Stimulated activated memory B cell treated with anti-CD40 and anti-IgM and Interleukin-4, amounts not matched to agents 10 μg/mL and 1 μg/mL and 100 μg/mL, for 72 hours (primary cell): ENCODE data around the gene TMEM200B.
"Not testable (repeated sequence)": the region's sequence is repeated elsewhere in the genome, so short reads cannot be mapped to it uniquely, and the experiment has no call there.

Source experiments
- ATAC-seq: fragments of 150-1000 bp; cut with Tn5 transposase; 2 replicates; pipeline ENCODE4 v1.10.0; 2021
- H3K27ac Mint-ChIP-seq: one replicate; pipeline ENCODE4 v1.8.0; 2022; ENCODE audit warnings: mild to moderate bottlenecking, mixed read lengths
- H3K27me3 Mint-ChIP-seq: one replicate; pipeline ENCODE4 v1.8.0; 2022; ENCODE audit warnings: mixed read lengths
- H3K36me3 Mint-ChIP-seq: one replicate; pipeline ENCODE4 v1.8.0; 2022; ENCODE audit warnings: mixed read lengths
- H3K4me1 Mint-ChIP-seq: one replicate; pipeline ENCODE4 v1.8.0; 2022; ENCODE audit warnings: mixed read lengths
- H3K4me3 Mint-ChIP-seq: one replicate; pipeline ENCODE4 v1.8.0; 2022; ENCODE audit warnings: mild to moderate bottlenecking, moderate library complexity, mixed read lengths
- H3K9me3 Mint-ChIP-seq: one replicate; pipeline ENCODE4 v1.8.0; 2022; ENCODE audit warnings: mixed read lengths

Gene TMEM200B

DNA sequence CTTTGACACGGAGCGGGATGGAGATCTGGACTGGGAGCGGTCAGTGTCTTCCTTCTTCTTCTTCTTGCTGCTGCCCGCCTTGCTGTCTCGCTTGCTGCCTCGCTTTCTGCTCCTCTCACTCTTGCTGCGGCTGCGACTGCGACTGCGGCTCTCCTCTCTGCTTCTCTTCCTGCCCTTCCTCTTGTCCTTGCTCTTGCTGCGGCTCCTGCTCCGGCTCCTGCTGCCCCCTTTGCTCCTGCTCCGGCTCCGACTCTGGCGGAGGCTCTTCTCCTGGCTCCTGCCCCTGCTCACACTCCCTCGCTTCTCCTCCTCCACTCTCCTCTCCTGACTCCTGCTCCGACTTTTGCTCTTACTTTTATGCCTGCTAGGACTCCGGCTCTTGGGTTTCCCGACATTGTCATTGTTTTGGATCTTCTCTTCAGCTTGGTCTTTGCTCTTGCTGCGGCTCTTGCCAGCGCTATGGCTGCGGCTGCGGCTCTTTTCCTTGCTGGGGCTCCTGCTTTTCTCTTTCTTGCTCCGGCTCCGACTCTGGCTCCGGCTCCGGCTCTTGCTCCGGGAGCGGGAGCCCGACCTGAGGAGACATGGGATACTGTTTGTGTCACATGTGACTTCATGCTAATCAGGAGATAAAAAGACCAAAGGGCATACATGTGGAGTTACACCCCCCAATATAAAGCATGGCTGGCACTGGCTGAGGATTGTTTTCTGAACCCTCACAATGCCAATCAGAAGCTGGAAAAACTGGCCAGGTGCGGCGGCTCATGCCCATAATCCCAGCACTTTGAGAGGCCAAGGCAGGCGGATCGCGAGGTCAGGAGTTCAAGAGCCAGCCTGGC, 25.2 kb upstream of the TMEM200B start:
- Mint-ChIP-seq H3K36me3 (peaks cover 86% of the 10 kb centered on the region), H3K4me3 (no peak overlapping the region), H3K27ac (no peak overlapping the region), H3K9me3 (no peaks in the 10 kb centered on the region), H3K4me1 (no peaks in the 10 kb centered on the region), H3K27me3 (no peaks in the 10 kb centered on the region)
- ATAC-seq = no peak

DNA sequence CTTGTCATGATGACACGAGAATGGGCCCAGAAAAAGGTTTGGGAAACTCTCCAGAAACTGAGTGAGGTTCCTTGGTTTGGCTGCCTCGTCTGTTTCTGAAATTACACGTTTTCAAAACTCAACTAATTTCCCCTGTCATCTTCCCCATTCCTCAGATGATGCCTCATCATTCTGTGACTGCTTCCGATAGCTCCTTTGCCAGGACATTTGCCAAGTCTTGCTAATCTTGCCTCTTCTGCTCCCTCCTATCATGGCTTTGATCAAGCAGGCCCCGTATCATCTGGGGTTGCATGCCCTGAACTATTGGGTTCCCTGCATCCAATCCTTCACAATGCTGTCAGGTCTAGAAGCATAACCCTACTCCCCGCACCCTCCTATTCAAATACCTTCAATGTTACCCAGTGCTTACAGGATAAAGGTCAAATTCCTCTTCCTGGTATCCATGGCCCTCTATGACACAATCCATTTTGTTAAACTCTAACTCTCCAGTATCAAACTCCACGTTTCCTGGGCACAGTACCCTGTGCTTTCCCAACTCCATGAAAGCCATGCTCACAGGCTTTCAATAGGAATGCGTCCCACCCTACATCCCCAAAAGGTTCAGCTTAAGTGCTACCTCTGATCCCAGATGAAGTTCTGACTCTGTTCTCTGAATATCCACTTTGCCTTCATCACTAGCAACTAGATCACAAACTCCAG, 22.2 kb upstream of the TMEM200B start:
- Mint-ChIP-seq H3K9me3 (no peaks in the 10 kb centered on the region), H3K27me3 (no peaks in the 10 kb centered on the region), H3K36me3 (peaks cover 63% of the 10 kb centered on the region), H3K27ac (no peak overlapping the region), H3K4me3 (no peak overlapping the region), H3K4me1 (peaks cover 7% of the 10 kb centered on the region)
- no peak for ATAC-seq

DNA sequence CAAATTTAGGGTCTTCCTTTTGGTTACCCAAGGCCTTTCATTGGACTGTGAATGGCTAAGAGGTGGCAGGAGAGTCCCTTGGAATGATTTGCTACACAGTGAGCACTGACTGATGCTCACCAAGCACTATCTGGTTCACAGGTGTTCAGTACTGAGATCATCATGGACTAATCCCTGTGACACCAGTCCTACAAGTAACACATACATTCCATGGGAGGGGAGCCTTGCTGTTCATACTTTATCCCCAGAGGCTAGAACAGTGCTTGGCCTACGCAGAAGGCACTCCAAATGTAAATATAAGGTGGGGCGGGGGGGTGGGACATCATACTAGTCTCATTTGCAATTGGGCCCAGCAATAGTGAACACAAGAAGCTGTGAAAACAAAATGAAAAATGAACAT, 20.5 kb upstream of the TMEM200B start:
- no peak overlapping the region for H3K27ac Mint-ChIP-seq
- H3K36me3 Mint-ChIP-seq = peaks cover 47% of the 10 kb centered on the region
- peaks cover 7% of the 10 kb centered on the region for H3K4me1 Mint-ChIP-seq
- no peaks in the 10 kb centered on the region for H3K9me3 Mint-ChIP-seq
- H3K4me3 Mint-ChIP-seq = no peak overlapping the region
- H3K27me3 Mint-ChIP-seq = no peaks in the 10 kb centered on the region
- ATAC-seq = no peak

DNA sequence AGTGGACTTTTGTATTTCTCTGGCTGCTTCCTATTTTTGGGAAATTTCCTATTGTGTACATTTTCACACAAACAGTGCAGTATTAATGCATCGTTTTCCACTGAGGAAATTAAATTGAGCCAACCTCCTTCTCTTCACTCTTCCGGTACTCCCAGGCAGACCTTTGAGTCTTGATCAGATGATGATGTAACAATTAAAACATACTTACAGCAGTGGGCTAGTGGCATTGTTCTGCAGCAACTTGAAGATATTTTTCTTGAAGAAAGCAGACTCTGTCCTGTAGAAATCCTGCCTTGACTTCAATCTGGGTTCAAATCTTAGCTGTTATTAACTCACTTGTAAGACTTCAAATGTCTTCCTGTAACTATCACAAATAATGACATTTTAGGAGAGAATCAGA, 19.0 kb upstream of the TMEM200B start:
- peaks cover 7% of the 10 kb centered on the region for H3K4me1 Mint-ChIP-seq
- no peak overlapping the region for H3K27ac Mint-ChIP-seq

DNA sequence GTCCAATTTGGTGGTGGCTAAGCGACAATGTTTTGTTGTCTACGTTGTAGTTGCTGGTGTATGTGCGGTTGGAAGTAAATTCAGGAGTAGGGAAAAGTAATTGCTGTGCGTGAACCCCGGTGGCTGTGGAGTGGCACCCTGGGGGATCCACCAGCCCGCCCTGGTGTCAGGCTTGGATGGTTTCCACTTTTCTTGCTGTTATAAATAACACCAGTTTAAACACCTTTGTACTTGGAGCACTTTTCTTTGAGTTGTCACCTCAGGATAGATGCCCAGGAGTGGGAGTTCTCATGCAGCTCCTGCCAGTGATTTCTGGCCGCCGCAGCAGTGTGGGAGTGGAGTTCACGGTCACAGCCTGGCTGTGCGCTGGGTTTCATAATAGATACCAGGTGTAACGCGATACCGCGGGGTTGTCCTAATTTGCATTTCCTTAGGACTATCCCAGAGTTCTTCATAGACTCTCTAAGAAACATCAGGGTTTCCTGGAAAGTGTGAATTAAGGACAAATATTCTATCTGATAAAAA, 12.8 kb upstream of the TMEM200B start:
- Mint-ChIP-seq H3K9me3 (no peaks in the 10 kb centered on the region), H3K36me3 (no peaks in the 10 kb centered on the region), H3K27me3 (peaks cover 24% of the 10 kb centered on the region), H3K4me3 (no peak overlapping the region), H3K27ac (no peak overlapping the region), H3K4me1 (no peaks in the 10 kb centered on the region)
- no peak for ATAC-seq

More for the DNA sequence above, 19.0 kb upstream of the TMEM200B start:
- Mint-ChIP-seq H3K4me3 (no peak overlapping the region), H3K9me3 (no peaks in the 10 kb centered on the region), H3K36me3 (peaks cover 33% of the 10 kb centered on the region), H3K27me3 (no peaks in the 10 kb centered on the region)
- no peak for ATAC-seq

DNA sequence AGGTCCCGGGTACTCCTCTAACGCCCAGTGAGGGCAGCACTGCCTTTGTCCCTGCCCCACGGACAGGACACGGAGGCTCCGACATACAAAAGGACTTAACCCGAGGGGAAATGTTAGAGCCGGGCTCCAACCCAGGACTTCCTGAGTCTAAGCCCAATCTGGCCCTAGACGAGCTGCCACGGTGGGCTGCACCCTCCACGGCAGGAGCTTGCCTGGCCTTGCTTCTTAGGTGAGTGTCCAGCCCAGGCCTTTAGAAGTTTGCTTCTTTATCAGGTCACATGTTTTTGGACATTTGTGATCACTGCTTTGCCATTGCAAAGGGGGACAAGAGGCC, 11.0 kb upstream of the TMEM200B start:
- H3K36me3 Mint-ChIP-seq = no peaks in the 10 kb centered on the region
- ATAC-seq = peak; percentile 18
- peaks cover 33% of the 10 kb centered on the region for H3K27me3 Mint-ChIP-seq
- H3K4me1 Mint-ChIP-seq = no peaks in the 10 kb centered on the region
- H3K9me3 Mint-ChIP-seq = no peaks in the 10 kb centered on the region
- no peak overlapping the region for H3K4me3 Mint-ChIP-seq
- no peak overlapping the region for H3K27ac Mint-ChIP-seq

DNA sequence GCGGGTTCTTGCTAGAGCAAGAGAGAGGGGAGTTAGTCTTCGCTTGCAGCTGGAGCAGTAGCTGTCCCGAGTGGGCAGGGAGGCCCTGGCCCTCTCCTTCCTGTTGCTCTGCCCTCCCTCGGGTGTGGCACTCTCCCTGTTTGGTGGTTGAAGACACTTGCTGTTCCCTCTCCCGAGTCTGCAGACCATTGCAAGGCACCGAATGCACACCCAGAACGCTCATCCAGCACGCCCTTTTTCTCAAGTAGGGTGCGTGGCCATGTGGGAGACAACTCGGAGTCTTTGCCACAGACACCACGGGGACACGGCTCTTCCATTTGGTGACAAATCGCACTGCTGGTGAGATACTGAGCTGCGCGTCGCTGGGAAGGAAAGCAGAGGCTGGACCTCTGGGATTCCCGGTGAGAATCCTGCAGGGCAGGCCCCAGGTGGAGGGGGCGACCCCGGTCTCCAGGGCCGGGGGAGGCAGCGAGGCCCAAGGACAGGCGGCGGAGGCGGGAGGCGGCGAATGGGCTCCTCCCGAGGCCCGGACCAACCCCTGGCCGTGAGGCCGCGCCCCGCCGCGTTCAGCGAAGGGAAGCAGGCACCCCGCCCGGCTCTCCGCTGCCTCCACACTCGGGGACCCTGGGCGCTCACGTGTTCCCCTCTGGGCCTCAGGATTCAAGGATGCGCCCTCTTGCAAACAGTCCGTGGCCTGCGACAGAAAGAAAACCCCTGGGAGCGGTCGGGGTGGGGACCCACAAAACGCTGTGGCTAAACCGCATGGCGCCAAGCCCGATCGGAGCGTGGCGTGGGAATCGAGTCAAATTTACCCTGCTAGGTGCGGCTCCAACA, 10.4 kb upstream of the TMEM200B start:
- peaks cover 33% of the 10 kb centered on the region for H3K27me3 Mint-ChIP-seq
- H3K4me3 Mint-ChIP-seq = no peak overlapping the region
- H3K27ac Mint-ChIP-seq = no peak overlapping the region

DNA sequence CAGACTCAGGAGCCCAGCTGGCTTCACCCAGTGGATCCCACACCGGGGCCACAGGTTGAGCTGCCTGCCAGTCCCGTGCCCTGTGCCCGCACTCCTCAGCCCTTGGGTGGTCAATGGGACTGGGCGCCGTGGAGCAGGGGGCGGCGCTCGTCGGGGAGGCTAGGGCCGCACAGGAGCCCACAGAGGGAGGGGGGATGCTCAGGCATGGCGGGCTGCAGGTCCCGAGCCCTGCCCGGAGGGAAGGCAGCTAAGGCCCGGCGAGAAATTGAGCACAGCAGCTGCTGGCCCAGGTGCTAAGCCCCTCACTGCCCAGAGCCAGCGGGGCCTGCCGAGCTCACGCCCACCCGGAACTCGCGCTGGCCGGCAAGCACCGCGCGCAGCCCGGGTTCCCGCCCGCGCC, 7.4 kb upstream of the TMEM200B start:
- H3K27me3 Mint-ChIP-seq = peaks cover 36% of the 10 kb centered on the region
- not testable (repeated sequence) for H3K9me3 Mint-ChIP-seq, H3K27ac Mint-ChIP-seq, ATAC-seq, H3K4me1 Mint-ChIP-seq, H3K36me3 Mint-ChIP-seq, H3K4me3 Mint-ChIP-seq

More for the DNA sequence above, 10.4 kb upstream of the TMEM200B start:
- ATAC-seq = peak; percentile 44
- Mint-ChIP-seq H3K9me3 (no peaks in the 10 kb centered on the region), H3K36me3 (no peaks in the 10 kb centered on the region), H3K4me1 (no peaks in the 10 kb centered on the region)

DNA sequence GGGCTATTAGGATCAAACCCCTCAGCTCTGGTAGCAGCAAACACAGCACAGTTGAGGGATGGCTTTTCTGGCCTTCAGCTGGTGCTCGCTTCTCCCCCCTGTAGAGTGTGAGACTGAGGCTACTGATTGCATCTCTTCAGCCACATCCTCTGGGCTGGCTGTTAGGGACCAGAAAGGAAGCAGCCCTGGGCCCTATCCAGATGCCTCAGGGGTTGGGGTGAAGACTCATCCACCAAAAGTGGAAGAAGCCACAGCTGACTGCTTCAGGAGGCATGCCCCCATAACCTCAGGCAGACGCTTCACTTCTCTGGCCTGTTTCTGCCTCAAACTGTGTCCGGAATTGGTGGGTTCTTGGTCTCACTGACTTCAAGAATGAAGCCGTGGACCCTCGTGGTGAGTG, 6.2 kb upstream of the TMEM200B start:
- Mint-ChIP-seq H3K4me1 (peaks cover 12% of the 10 kb centered on the region), H3K9me3 (no peaks in the 10 kb centered on the region), H3K27ac (no peak overlapping the region), H3K27me3 (peaks cover 48% of the 10 kb centered on the region), H3K4me3 (no peak overlapping the region), H3K36me3 (no peaks in the 10 kb centered on the region)
- no peak for ATAC-seq

DNA sequence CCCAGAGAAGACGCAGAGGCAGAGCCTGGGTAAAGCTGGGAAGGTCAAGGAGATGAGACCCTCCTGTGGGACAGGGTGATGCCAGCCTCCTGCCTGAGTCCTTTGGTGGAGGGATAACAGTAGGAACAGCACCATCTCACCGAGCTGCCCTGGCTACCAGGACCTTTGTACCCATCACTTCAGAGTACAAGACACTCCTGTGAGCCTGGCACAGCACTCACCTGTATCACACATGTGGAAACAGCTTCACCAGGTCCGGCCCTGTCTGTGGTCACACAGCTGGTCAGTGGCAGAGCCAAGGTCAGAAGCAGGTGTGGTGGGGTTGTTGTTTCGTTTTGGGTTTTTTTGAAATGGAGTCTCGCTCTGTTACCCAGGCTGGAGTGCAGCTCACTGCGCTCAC, 5.0 kb upstream of the TMEM200B start:
- no peak for ATAC-seq
- H3K4me1 Mint-ChIP-seq = peaks cover 12% of the 10 kb centered on the region
- no peak overlapping the region for H3K4me3 Mint-ChIP-seq
- H3K9me3 Mint-ChIP-seq = no peaks in the 10 kb centered on the region
- peaks cover 47% of the 10 kb centered on the region for H3K27me3 Mint-ChIP-seq
- H3K36me3 Mint-ChIP-seq = no peaks in the 10 kb centered on the region
- H3K27ac Mint-ChIP-seq = no peak overlapping the region

DNA sequence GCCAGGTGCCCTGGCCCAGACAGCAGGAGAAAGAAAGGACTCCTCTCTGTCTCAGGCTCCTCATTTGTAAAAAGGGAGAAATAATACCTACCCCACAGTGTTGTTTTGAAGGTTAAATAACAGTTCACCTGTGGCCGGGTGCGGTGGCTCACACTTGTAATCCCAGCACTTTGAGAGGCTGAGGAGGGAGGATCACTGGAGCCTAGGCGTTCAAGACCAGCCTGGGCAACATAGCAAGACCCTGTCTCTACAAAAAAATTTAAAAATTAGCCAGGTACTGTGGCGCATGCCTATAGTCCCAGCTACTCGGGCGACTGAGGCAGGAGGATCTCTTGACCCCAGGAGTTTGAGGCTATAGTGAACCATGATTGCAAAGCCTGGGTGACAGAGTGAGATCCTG, 2.5 kb upstream of the TMEM200B start:
- Mint-ChIP-seq H3K4me3 (peak overlapping the region; percentile 71), H3K27ac (peak overlapping the region; percentile 50), H3K27me3 (peaks cover 39% of the 10 kb centered on the region), H3K4me1 (peaks cover 21% of the 10 kb centered on the region), H3K9me3 (no peaks in the 10 kb centered on the region), H3K36me3 (no peaks in the 10 kb centered on the region)
- ATAC-seq = no peak

DNA sequence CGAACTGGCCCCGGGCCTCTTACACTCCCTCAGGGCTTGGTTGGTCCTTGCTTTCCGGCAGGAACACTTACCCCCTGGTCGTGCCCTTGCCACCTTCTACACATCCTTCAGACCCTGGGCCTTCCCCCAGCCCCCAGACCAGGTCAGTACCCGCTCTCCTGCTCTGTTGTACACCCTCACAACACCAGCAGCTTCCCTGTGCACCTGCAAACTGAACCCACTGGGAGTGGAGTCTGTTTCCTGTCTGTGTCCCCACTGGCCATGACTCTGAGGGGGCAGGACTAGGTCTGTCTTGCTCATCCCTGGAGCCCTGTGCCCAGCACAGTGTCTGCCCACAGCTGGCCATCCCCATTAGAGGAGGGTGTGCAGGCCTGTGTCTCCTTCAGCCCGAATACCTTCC, 2.1 kb upstream of the TMEM200B start:
- ATAC-seq = no peak
- H3K9me3 Mint-ChIP-seq = no peaks in the 10 kb centered on the region
- no peaks in the 10 kb centered on the region for H3K36me3 Mint-ChIP-seq
- H3K4me1 Mint-ChIP-seq = peaks cover 21% of the 10 kb centered on the region
- H3K4me3 Mint-ChIP-seq = peak overlapping the region; percentile 71
- H3K27me3 Mint-ChIP-seq = peaks cover 39% of the 10 kb centered on the region
- H3K27ac Mint-ChIP-seq = peak overlapping the region; percentile 50

DNA sequence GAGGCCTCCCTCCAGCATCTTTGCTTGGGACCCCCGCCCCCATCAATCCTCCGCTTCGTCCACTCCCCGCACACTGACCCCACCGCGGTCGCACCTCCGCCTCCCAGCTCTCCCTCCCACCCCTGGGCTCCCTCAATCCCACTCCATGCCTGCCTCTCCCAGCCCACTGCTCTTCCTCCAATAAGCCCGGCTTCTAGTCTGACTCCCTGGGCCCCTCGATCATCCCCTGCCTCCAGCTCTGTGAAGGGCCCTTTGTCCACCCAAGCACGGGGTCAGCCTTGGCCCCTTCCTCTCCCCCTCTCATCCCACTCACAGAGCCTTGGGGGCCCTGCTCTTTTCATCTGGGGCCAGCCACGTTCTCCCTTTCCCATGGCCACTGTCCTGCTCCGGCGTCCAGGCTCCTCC, 1.5 kb upstream of the TMEM200B start:
- peak overlapping the region; percentile 50 for H3K27ac Mint-ChIP-seq
- H3K4me3 Mint-ChIP-seq = peak overlapping the region; percentile 71
- H3K9me3 Mint-ChIP-seq = no peaks in the 10 kb centered on the region
- ATAC-seq = no peak
- no peaks in the 10 kb centered on the region for H3K36me3 Mint-ChIP-seq
- H3K27me3 Mint-ChIP-seq = peaks cover 35% of the 10 kb centered on the region
- peaks cover 21% of the 10 kb centered on the region for H3K4me1 Mint-ChIP-seq

DNA sequence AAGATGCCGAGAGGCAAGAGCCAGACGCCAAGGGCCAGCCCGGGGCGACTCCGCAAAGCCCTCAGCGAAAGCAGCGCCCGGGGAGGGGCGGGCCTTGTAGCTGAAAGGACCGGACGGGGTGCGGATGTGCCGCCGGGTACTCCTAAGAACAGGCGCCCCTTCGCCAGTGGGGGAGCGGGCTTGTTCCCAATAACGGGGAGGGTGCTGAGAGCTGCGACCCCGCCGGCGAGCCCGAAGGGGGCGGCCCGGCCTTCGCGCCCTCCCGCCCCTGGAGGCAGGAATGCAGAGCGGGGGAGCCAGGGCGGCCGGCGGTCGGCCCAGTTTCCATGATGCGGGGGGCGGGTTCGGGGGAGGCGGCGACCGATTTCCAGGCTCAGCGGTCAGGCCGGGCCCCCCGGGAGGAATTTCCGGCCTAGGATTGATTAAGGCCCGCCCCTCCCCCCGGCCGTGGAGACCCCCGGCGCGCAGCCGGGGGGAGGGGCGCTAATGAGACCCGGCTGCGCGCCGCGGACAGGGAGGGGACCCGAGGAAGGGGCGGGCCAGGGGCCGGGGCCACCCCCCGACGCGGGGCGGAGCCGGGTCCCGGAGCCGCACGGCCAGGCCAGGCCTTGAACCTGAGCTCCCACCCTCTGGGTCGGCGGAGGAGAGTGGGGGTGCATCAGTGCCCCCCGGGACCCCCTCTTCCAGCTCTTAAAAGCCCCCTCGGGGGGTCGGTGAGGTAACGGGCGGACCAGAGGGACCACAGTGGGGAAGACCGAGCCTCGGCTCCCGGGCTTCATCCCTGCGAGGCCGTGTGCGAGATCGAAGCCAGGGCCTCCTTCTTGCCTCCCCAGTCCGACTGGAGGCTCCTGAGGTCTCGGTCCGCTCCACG, 898 bp upstream of the TMEM200B start:
- Mint-ChIP-seq H3K27me3 (peaks cover 30% of the 10 kb centered on the region), H3K27ac (peak overlapping the region; percentile 50), H3K9me3 (no peaks in the 10 kb centered on the region), H3K4me3 (peak overlapping the region; percentile 83), H3K4me1 (peaks cover 21% of the 10 kb centered on the region), H3K36me3 (no peaks in the 10 kb centered on the region)
- ATAC-seq = peak; percentile 67
